ENCODE measurements around the gene TNNT3. TPM values are rescaled to one million over a fixed set of nuclear protein-coding genes. Genes with fewer than 3 reads are reported as not detected.

Gene TNNT3
- total RNA-seq, 1 experiment from 2014 or later: not detected

GRCh38 chr11:1935156-1936071, 15.9 kb downstream of the TNNT3 start:
- H3K27ac Mint-ChIP-seq (ENCODE audit: low read depth, unreplicated experiment): no peak overlapping the region
- intact Hi-C loops (cut with micrococcal nuclease): no loop called here
- TF ChIP-seq CTCF (IDR thresholded peaks at IDR 0.05; ENCODE audit: unreplicated experiment): no peak
- POLR2A ChIA-PET: no interaction called here
- CTCF ChIA-PET: interaction anchor here (0.6 to 1.1 kb wide), 3 partner anchors 32 to 257 kb away, joined by 3 read pairs; no protein-coding TSS in a partner anchor
- H3K4me3 Mint-ChIP-seq (ENCODE audit: unreplicated experiment): no peak overlapping the region
- peaks cover 20% of the 10 kb centered on the region for H3K27me3 Mint-ChIP-seq (ENCODE audit: insufficient read depth, unreplicated experiment)
- DNase-seq (ENCODE audit: unreplicated experiment): no peak
- H3K36me3 Mint-ChIP-seq (ENCODE audit: insufficient read depth, unreplicated experiment): no peaks in the 10 kb centered on the region
- BruUV-seq (replicated peaks): no TSS peak
- H3K9me3 Mint-ChIP-seq (ENCODE audit: unreplicated experiment): no peaks in the 10 kb centered on the region
- peaks cover 5% of the 10 kb centered on the region for H3K4me1 Mint-ChIP-seq (ENCODE audit: insufficient read depth, unreplicated experiment)

- Mint-ChIP-seq H3K27me3 (ENCODE audit: insufficient read depth, unreplicated experiment) (peaks cover 20% of the 10 kb centered on the region), H3K9me3 (ENCODE audit: unreplicated experiment) (no peaks in the 10 kb centered on the region), H3K4me3 (ENCODE audit: unreplicated experiment) (no peak overlapping the region), H3K4me1 (ENCODE audit: insufficient read depth, unreplicated experiment) (peaks cover 5% of the 10 kb centered on the region), H3K36me3 (ENCODE audit: insufficient read depth, unreplicated experiment) (no peaks in the 10 kb centered on the region), H3K27ac (ENCODE audit: low read depth, unreplicated experiment) (no peak overlapping the region)
- TF ChIP-seq CTCF (IDR thresholded peaks at IDR 0.05; ENCODE audit: unreplicated experiment): no peak
- BruUV-seq (replicated peaks): no TSS peak
- intact Hi-C loops (cut with micrococcal nuclease): no loop called here
- DNase-seq (ENCODE audit: unreplicated experiment): no peak
- POLR2A ChIA-PET: no interaction called here
- CTCF ChIA-PET: interaction anchor here (0.6 to 1.0 kb wide), 3 partner anchors 8 to 242 kb away, joined by 3 read pairs; no protein-coding TSS in a partner anchor
Measured at GRCh38 chr11:1936072-1936780, 16.7 kb downstream of the TNNT3 start.

- ChIA-PET POLR2A (no interaction called here), CTCF (interaction anchor here (0.6 to 1.0 kb wide), 2 partner anchors 62 to 243 kb away, joined by 3 read pairs; no protein-coding TSS in a partner anchor)
- H3K36me3 Mint-ChIP-seq (ENCODE audit: insufficient read depth, unreplicated experiment): no peaks in the 10 kb centered on the region
- no peak for DNase-seq (ENCODE audit: unreplicated experiment)
- no peaks in the 10 kb centered on the region for H3K4me1 Mint-ChIP-seq (ENCODE audit: insufficient read depth, unreplicated experiment)
- no TSS peak for BruUV-seq (replicated peaks)
- H3K4me3 Mint-ChIP-seq (ENCODE audit: unreplicated experiment): no peak overlapping the region
- no peaks in the 10 kb centered on the region for H3K9me3 Mint-ChIP-seq (ENCODE audit: unreplicated experiment)
- intact Hi-C loops (cut with micrococcal nuclease): no loop called here
- no peak for TF ChIP-seq CTCF (IDR thresholded peaks at IDR 0.05; ENCODE audit: unreplicated experiment)
- H3K27ac Mint-ChIP-seq (ENCODE audit: low read depth, unreplicated experiment): no peak overlapping the region
- H3K27me3 Mint-ChIP-seq (ENCODE audit: insufficient read depth, unreplicated experiment): peaks cover 20% of the 10 kb centered on the region
Measured at GRCh38 chr11:1936781-1937615, 17.5 kb downstream of the TNNT3 start.

Data from MCF 10A (cell line).